Mesenchymal stem cell (in vitro differentiated cells and primary cell): Measurements from ENCODE around the gene MOB3B.

ENCODE experiments used
- DNase-seq: peaks from one replicate; pipeline ENCODE4 v3.0.0-alpha.2; 2013
- H2AFZ ChIP-seq: one replicate; pipeline ENCODE4 v1.6.1; 2013; ENCODE audit warnings: low read depth, mild to moderate bottlenecking, control low read depth, inconsistent platforms, low read length, moderate library complexity
- H2AK5ac ChIP-seq: 2 replicates; pipeline ENCODE4 v1.6.1; 2013; ENCODE audit warnings: low read length, moderate library complexity, mild to moderate bottlenecking, inconsistent platforms; ENCODE audit not compliant: severe bottlenecking
- H2BK120ac ChIP-seq: one replicate; pipeline ENCODE4 v1.6.1; 2013; ENCODE audit warnings: low read depth, mild to moderate bottlenecking, inconsistent platforms, low read length, moderate library complexity
- H2BK12ac ChIP-seq, 2 experiments: one replicate each; pipeline ENCODE4 v1.6.1; 2013; ENCODE audit warnings: inconsistent platforms in 2 of 2, low read length in 2 of 2, mild to moderate bottlenecking in 2 of 2, moderate library complexity in 2 of 2, control low read depth in 1 of 2
- H2BK15ac ChIP-seq: one replicate; pipeline ENCODE4 v1.6.1; 2013; ENCODE audit warnings: mild to moderate bottlenecking, low read depth, inconsistent platforms; ENCODE audit not compliant: poor library complexity, severe bottlenecking
- H2BK5ac ChIP-seq: 2 replicates; pipeline ENCODE4 v1.6.1; 2013; ENCODE audit warnings: low read depth, mild to moderate bottlenecking, low read length, control low read depth, inconsistent platforms; ENCODE audit not compliant: poor library complexity, severe bottlenecking
- H3K14ac ChIP-seq, 2 experiments: one replicate each; pipeline ENCODE4 v1.6.1; 2013; ENCODE audit warnings: inconsistent platforms in 2 of 2, low read length in 2 of 2, control low read depth in 1 of 2, mild to moderate bottlenecking in 1 of 2, moderate library complexity in 1 of 2
- H3K18ac ChIP-seq, 2 experiments: one replicate each; pipeline ENCODE4 v1.6.1; 2013; ENCODE audit warnings: inconsistent platforms in 2 of 2, low read length in 2 of 2, control low read depth in 1 of 2, low read depth in 1 of 2, mild to moderate bottlenecking in 1 of 2
- H3K23ac ChIP-seq, 2 experiments: one replicate each; pipeline ENCODE4 v1.6.1; 2013; ENCODE audit warnings: inconsistent platforms in 2 of 2, low read length in 2 of 2, mild to moderate bottlenecking in 2 of 2, moderate library complexity in 2 of 2, control low read depth in 1 of 2
- H3K27ac ChIP-seq: 2 replicates; pipeline ENCODE4 v1.5.1; 2013; ENCODE audit warnings: mild to moderate bottlenecking, moderate library complexity, low read length, control low read depth, inconsistent platforms; ENCODE audit not compliant: poor library complexity, severe bottlenecking
- H3K27me3 ChIP-seq, 2 experiments: 2 replicates each; pipeline versions ENCODE4 v1.6.1 to v1.7.0; 2013; ENCODE audit warnings: low read length in 2 of 2, mild to moderate bottlenecking in 2 of 2, moderate library complexity in 2 of 2, control low read depth in 1 of 2, inconsistent platforms in 1 of 2; ENCODE audit not compliant: control insufficient read depth in 1 of 2, insufficient read depth in 1 of 2
- H3K36me3 ChIP-seq, 2 experiments: 2 replicates each; pipeline versions ENCODE4 v1.6.1 to v1.7.0; 2013; ENCODE audit warnings: low read length in 2 of 2, control low read depth in 1 of 2, inconsistent platforms in 1 of 2, low read depth in 1 of 2, mild to moderate bottlenecking in 1 of 2; ENCODE audit not compliant: insufficient read depth in 2 of 2, control insufficient read depth in 1 of 2
- H3K4ac ChIP-seq, 2 experiments: one replicate each; pipeline ENCODE4 v1.6.1; 2013; ENCODE audit warnings: inconsistent platforms in 2 of 2, low read length in 2 of 2, mild to moderate bottlenecking in 2 of 2, moderate library complexity in 2 of 2, control low read depth in 1 of 2, low read depth in 1 of 2
- H3K4me1 ChIP-seq: 2 replicates; pipeline ENCODE4 v1.6.1; 2013; ENCODE audit warnings: low read depth, low read length, control low read depth; ENCODE audit not compliant: control insufficient read depth, insufficient read depth
- H3K4me2 ChIP-seq: 2 replicates; pipeline ENCODE4 v1.6.1; 2013; ENCODE audit warnings: low read length, mild to moderate bottlenecking, inconsistent platforms; ENCODE audit not compliant: poor library complexity, severe bottlenecking
- H3K4me3 ChIP-seq, 2 experiments: 2 replicates each; pipeline versions ENCODE4 v1.5.1 to v1.7.0; 2013; ENCODE audit warnings: low read length in 2 of 2, mild to moderate bottlenecking in 2 of 2, control low read depth in 1 of 2, low read depth in 1 of 2; ENCODE audit not compliant: insufficient read depth in 1 of 2
- H3K79me1 ChIP-seq: replicated peaks from 2 replicates; pipeline ENCODE4 v1.6.1; 2013; ENCODE audit warnings: mild to moderate bottlenecking, control low read depth, low read length, inconsistent platforms; ENCODE audit not compliant: poor library complexity, severe bottlenecking
- H3K9ac ChIP-seq: 2 replicates; pipeline ENCODE4 v1.7.0; 2013; ENCODE audit warnings: mild to moderate bottlenecking, low read length, moderate library complexity
- H3K9me3 ChIP-seq: 2 replicates; pipeline ENCODE4 v1.7.0; 2013; ENCODE audit warnings: mild to moderate bottlenecking, low read length; ENCODE audit not compliant: control insufficient read depth
- H4K8ac ChIP-seq: one replicate; pipeline ENCODE4 v1.6.1; 2013; ENCODE audit warnings: inconsistent platforms, mild to moderate bottlenecking, low read length, moderate library complexity
- H4K91ac ChIP-seq: one replicate; pipeline ENCODE4 v1.6.1; 2013; ENCODE audit warnings: mild to moderate bottlenecking, low read length, inconsistent platforms
- WGBS: methylation state at CpG from one replicate; pipeline ENCODE4 v1.1.7; 2013; ENCODE audit warnings: mixed read lengths; 5-methylcytosine and 5-hydroxymethylcytosine counted together

Gene MOB3B

GRCh38 chr9:27475057-27475595, 54.5 kb downstream of the MOB3B start:
- Histone ChIP-seq H3K14ac (no peak overlapping the region), H3K9ac (no peak overlapping the region), H3K27me3 (no peaks in the 10 kb centered on the region), H2BK120ac (no peak overlapping the region), H4K8ac (no peak overlapping the region), H4K91ac (no peak overlapping the region), H3K27ac (no peak overlapping the region), H3K18ac (no peak overlapping the region), H3K4me1 (no peaks in the 10 kb centered on the region), H3K4me3 (no peak overlapping the region), H3K4ac (no peak overlapping the region), H3K79me1 (no peaks in the 10 kb centered on the region), H3K36me3 (no peaks in the 10 kb centered on the region), H3K23ac (no peak overlapping the region), H2AK5ac (no peak overlapping the region), H2AFZ (no peak overlapping the region), H3K4me2 (no peak overlapping the region), H2BK5ac (no peak overlapping the region), H2BK15ac (no peak overlapping the region), H2BK12ac (no peak overlapping the region), H3K9me3 (peaks cover 4% of the 10 kb centered on the region)
- WGBS, result 93% methylated on average over 7 of the region's 7 CpGs
- no peak for DNase-seq

DNA sequence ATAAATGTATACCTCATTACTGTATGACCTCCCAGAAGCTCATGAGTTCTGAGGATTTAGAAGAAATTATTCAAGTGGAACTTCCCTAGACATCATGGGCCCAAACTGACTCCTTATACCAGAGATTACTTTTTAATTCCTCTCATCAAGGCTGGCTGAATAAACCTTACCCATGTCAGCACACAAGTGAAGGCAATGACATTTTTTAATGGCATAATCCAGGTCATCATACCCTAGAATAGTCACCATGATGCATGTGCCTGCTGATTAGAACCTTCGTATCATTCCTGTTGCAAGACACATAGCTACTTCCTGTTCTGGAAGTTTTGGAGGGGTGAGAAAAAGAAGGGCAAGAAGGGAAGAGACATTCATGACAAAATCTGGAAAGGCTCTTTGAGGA, 55.3 kb downstream of the MOB3B start:
- no peak overlapping the region for H3K14ac ChIP-seq
- WGBS, result 100% methylated on average over 1 of the region's 1 CpG
- H2AK5ac ChIP-seq, result no peak overlapping the region

DNA sequence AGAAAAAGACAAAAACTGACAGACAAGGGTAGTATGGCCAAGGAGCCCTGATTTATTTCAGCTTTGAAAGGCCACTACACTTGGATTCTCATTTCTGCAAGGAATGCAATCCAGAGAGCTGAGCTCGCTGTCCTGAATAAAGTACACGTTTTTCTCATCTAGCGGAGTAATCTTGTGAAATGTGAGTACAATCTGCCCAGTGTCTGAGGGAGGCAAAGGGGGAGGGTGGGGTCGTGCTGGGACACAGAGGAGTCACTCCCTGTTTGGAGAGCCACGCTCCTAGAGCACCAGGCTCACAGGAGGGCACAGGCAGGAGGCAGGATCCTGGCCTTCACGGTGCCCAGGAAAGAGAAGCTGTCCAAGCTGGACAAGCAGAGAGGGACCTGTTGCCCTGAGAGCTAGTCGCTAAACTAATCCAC, 56.5 kb downstream of the MOB3B start:
- Histone ChIP-seq H2AK5ac (no peak overlapping the region), H2BK120ac (no peak overlapping the region), H3K4me2 (no peak overlapping the region), H3K4ac (no peak overlapping the region), H2AFZ (no peak overlapping the region), H3K23ac (no peak overlapping the region), H3K9ac (no peak overlapping the region), H4K91ac (no peak overlapping the region), H3K27me3 (peaks cover 0 to 3% of the 10 kb centered on the region in 2 experiments), H2BK5ac (no peak overlapping the region), H3K9me3 (no peaks in the 10 kb centered on the region), H4K8ac (no peak overlapping the region), H2BK12ac (no peak overlapping the region), H3K36me3 (no peaks in the 10 kb centered on the region), H3K4me1 (no peaks in the 10 kb centered on the region), H3K14ac (no peak overlapping the region), H3K18ac (no peak overlapping the region), H3K79me1 (no peaks in the 10 kb centered on the region), H3K4me3 (no peak overlapping the region), H2BK15ac (no peak overlapping the region), H3K27ac (no peak overlapping the region)
- 66% methylated on average over 6 of the region's 7 CpGs for WGBS
- DNase-seq, result peak; percentile 33

More for the DNA sequence above, 55.3 kb downstream of the MOB3B start:
- Histone ChIP-seq H3K4me3 (no peak overlapping the region), H4K8ac (no peak overlapping the region), H3K27me3 (no peaks in the 10 kb centered on the region), H3K36me3 (no peaks in the 10 kb centered on the region), H3K23ac (no peak overlapping the region), H2AFZ (no peak overlapping the region), H2BK120ac (no peak overlapping the region), H4K91ac (no peak overlapping the region), H3K4ac (no peak overlapping the region), H3K18ac (no peak overlapping the region), H3K27ac (no peak overlapping the region), H3K4me1 (no peaks in the 10 kb centered on the region), H2BK15ac (no peak overlapping the region), H3K9me3 (peaks cover 4% of the 10 kb centered on the region), H3K9ac (no peak overlapping the region), H3K79me1 (no peaks in the 10 kb centered on the region), H2BK5ac (no peak overlapping the region), H2BK12ac (no peak overlapping the region), H3K4me2 (no peak overlapping the region)
- no peak for DNase-seq

DNA sequence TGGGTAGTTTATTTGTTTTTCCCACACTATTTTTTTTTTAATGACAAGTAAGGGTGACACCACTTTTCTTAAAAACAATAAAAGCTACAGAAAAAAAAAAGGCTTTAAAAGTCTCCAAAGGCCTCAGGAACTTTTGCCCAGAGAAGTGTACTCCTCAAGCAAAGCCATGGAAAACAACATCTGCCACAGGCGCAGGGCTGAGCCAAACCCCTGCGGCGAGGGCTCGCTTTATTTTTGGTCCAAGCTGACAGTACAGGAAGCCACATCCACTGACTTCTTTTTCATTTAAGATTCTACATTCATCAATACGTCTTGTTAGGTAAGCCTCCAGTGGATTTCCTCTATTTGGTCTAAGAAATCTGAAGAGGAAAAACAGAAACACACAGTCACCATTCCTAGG, 57.4 kb downstream of the MOB3B start:
- no peak overlapping the region for H2AK5ac ChIP-seq
- H2BK12ac ChIP-seq, result no peak overlapping the region
- DNase-seq, result no peak
- no peak overlapping the region for H3K14ac ChIP-seq
- H3K4ac ChIP-seq, result no peak overlapping the region
- H3K27ac ChIP-seq, result no peak overlapping the region
- H3K4me1 ChIP-seq, result no peaks in the 10 kb centered on the region
- peaks cover under 1 to 4% of the 10 kb centered on the region in 2 experiments for H3K27me3 ChIP-seq
- no peak overlapping the region for H2AFZ ChIP-seq
- H2BK120ac ChIP-seq, result no peak overlapping the region
- H3K79me1 ChIP-seq, result no peaks in the 10 kb centered on the region
- H3K4me2 ChIP-seq, result no peak overlapping the region
- no peaks in the 10 kb centered on the region for H3K9me3 ChIP-seq
- H3K9ac ChIP-seq, result peak overlapping the region; percentile 51
- no peak overlapping the region for H4K8ac ChIP-seq
- WGBS, result 91% methylated on average over 4 of the region's 5 CpGs
- no peak overlapping the region for H3K4me3 ChIP-seq
- no peak overlapping the region for H3K23ac ChIP-seq
- H2BK15ac ChIP-seq, result no peak overlapping the region
- H3K36me3 ChIP-seq, result no peaks in the 10 kb centered on the region
- H3K18ac ChIP-seq, result no peak overlapping the region
- H4K91ac ChIP-seq, result no peak overlapping the region
- no peak overlapping the region for H2BK5ac ChIP-seq
